GM18526 (cell line): ENCODE results near the gene C19orf81.

ENCODE experiments used
- POLR2A ChIP-seq: IDR thresholded peaks from 3 replicates; pipeline ENCODE4 v1.6.1; 2011; ENCODE audit not compliant: insufficient read length; ENCODE audit errors: extremely low read depth

C19orf81 gene

GRCh38 chr19:50632151-50632835 lies 17.0 kb upstream of the C19orf81 start:
- no peak for TF ChIP-seq POLR2A

- no peak for TF ChIP-seq POLR2A
Observed at GRCh38 chr19:50633359-50633758, 15.9 kb upstream of the C19orf81 start.

GRCh38 chr19:50633973-50634372 lies 15.3 kb upstream of the C19orf81 start:
- no peak for TF ChIP-seq POLR2A

DNA sequence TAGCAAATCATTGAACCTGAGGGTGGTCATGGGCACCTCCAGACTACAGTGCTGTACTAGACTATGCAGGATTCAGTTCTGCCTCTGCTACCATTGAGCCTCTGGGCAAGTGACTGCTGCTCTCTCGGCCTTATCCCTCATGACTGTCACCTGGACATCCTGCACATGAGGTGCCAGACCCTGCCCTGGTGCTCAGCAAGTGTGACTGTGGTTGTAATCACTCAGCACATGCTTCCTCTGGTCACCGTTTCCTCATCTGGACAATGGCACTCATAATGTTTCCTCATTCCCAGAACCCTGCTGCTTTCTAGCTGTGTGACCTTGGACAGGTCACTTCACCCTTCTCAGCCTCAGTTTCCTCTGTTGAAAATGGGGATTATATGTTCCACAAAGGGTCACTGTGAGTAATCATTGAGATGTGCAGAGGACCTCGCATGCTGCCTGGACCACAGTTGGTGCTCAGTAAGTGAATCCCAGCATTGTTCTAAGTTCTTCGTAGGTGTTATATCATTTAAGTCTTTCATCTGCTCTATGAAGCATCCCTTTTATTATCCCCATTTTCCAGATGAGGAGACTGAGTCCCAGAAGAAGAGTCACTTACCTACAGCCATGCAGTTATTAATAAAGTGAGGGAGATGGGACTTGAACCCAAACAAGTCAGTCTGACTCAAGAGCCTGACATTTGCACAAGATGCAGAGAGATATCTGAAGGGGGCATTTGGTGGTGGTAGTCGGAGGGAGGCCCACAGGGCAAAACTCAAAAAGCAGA lies 12.7 kb upstream of the C19orf81 start:
- no peak for TF ChIP-seq POLR2A

GRCh38 chr19:50638600-50638999 lies 10.6 kb upstream of the C19orf81 start:
- no peak for TF ChIP-seq POLR2A

DNA sequence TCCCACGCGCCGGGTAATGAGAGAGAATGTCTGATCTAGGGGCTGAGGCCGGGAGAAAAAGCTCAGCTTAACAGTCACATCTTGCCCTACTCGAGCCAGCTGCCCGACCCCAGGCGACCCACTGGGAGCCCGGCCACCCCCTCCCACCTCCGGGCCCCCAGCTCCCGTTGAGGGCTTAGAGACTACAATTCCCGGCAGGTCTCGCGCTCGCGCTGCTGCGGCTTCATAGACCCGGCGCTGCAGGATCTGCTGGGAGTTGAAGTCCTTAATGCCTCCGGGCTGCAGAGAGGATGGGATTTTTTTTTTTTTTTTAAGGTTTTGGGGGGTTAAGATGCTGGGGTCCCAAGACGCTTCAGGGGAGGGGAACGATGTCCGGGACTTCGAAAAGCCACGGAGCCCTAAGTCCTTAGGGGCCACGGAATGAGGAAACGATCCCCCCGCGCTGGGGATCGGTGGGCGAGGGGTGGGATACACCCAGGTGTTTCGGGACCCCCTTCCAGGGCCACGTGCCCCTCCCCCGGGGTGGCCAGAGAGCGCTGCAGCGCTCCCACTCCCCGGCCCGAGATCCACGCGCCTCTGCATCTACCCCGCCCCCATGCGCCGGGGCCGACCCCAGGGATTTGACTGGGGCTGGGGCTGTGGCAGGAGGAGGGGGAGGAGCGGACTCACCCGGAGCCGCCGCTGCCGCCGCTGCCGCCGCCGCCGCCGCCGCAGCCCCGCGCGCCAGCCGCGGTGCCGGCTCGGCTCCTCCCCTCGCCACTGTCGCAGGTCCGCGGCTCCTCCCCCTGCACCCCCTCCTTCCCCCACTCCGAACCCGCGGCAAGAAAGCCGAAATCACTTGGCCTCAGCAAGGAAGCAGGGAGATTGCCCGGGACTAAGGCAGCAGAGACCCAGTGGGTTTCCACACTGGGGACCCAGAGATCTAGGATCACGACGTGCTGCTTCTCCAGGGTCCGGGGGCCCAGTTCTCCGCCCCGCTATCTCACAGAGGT lies 9.8 kb upstream of the C19orf81 start, which contains the start of gene SYT3:
TSS of gene SYT3 (minus strand) at position 761 of the 992 bp plus-strand sequence. CDS start 2,470 bp downstream, outside the sequence.
- TF ChIP-seq POLR2A: no peak

- no peak for TF ChIP-seq POLR2A
Observed at GRCh38 chr19:50640368-50640767, 8.9 kb upstream of the C19orf81 start.

DNA sequence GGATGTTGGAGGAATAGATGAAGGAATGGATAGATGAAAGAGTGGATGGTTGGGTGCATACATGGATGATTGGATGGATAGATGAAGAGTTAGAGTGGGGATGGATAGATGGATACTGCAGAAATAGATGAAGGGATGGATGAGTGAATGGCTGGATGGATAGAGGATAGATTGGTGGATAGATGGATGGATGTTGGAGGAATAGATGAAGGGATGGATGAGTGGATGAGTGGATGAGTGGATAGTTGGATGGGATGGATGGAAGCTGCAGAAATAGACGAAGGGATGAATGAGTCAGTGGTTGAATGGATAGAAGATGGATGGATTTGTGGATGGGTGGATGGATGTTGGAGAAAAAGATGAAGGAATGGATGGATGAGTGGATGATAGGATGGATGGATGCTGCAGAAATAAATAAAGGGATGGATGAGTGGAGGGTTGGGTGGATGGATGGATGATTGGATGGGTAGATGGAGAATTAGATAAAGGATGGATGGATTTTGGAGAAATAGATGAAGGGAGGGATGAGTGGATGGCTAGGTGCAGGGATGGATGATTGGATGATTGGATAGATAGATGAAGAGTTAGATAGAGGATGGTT lies 4.8 kb upstream of the C19orf81 start:
- no peak for TF ChIP-seq POLR2A

GRCh38 chr19:50645107-50645506 lies 4.1 kb upstream of the C19orf81 start:
- TF ChIP-seq POLR2A: no peak

GRCh38 chr19:50646074-50646807 lies 3.0 kb upstream of the C19orf81 start:
- TF ChIP-seq POLR2A: no peak

DNA sequence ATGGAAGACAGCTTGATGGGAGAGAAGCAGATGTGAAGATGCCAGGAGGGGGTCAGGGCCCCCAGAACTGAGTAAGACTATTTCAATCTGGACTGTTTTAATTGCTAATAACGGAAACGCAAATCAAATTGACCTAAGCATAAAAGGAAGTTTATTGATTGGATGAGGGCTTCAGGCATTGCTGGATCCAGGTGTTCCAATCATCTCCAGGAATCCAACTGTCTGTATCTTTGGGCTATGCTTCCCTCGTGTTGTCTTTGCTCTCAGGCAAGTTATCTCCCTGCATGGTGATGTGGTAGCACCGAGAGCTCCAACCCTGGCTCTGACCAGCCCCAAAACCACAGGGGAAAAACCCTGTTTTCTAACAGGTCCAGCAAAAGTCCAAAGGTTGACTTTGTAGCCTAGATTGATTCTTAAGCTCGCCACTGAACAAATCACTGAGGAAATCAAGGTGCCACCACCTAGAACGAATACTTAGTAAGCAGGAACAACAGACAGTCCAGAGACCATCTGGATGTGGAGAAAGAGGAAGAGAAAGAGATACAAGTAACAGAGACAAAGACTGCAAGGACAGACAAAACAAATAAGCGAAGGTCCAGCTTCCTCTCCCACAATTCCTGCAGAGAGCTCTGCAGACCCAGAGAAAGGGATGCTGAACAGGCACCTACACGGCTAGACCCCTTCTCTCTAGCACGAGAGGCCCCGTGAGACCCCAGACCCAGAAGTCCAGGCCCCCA lies 1.2 kb upstream of the C19orf81 start:
- TF ChIP-seq POLR2A: no peak

DNA sequence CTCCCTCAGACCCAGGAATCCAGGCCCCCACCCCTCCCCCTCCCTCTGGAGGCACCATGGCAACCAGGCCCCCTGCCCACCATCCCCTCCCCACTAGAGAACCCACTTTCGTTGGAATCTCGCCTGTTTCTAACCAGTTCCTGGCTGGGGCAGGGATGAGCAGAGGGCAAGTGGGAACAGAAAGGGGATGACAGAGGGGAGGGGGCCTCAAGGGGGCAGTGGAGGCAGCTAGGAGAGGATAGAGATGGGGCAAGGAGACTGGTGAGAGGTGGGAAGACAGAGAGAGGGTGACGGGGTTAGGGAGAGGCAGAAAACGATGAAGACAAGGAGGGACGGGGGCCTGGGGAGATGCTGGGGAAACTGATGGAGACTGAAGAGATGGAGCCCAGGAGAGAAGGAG lies 586 bp upstream of the C19orf81 start:
- no peak for TF ChIP-seq POLR2A

GRCh38 chr19:50651174-50651573 lies 1.9 kb downstream of the C19orf81 start:
- no peak for TF ChIP-seq POLR2A

- TF ChIP-seq POLR2A: no peak
Observed at GRCh38 chr19:50652722-50653121, 3.5 kb downstream of the C19orf81 start.
